ENCODE results near the gene GKN2. TPM values are rescaled to one million over a fixed set of nuclear protein-coding genes. Genes with fewer than 3 reads are reported as not detected.

Gene GKN2
- total RNA-seq, 1 experiment from 2014 or later: not detected

DNA sequence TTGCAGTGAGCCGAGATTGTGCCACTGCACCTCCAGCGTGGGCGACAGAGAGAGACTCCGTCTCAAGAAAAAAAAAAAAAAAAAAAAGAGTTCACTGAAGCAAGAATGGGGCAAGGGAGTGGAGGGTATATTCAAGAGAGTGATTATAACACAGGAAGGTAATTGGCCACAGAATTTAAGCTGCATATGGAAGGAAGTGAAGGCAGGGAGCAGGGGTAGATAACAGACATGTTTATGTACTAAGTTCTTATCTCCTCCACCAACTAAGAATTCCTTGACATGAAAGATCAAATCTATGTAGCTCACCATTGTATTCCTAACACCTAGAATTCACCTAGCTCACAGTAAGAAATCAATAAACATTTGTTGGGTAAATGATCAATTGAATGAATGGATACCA, 37.3 kb downstream of the GKN2 start:
- Histone ChIP-seq H2BK120ac (ENCODE audit: low read depth, low read length, poor library complexity, severe bottlenecking) (no peak overlapping the region), H3K18ac (ENCODE audit: insufficient read length, low read depth, low read length) (no peak overlapping the region), H3K56ac (ENCODE audit: insufficient read length, low read depth, low read length) (no peak overlapping the region), H3K23me2 (ENCODE audit: insufficient read length, low read depth, low read length, poor library complexity, severe bottlenecking) (no peaks in the 10 kb centered on the region), H3T11ph (ENCODE audit: low read length) (no peak overlapping the region), H3K79me2 (ENCODE audit: insufficient read depth, low read length) (no peaks in the 10 kb centered on the region), H4K8ac (replicated peaks; ENCODE audit: insufficient read length, low read depth, low read length) (no peak overlapping the region), H3K9ac (ENCODE audit: extremely low read depth, insufficient read length, low read length) (no peak overlapping the region), H2BK5ac (ENCODE audit: insufficient read length, low read length) (no peak overlapping the region), H3K27ac (ENCODE audit: insufficient read length, low read depth, low read length) (no peak overlapping the region), H3K27me3 (ENCODE audit: insufficient read depth, low read length) (no peaks in the 10 kb centered on the region), H3K9me3 (ENCODE audit: control insufficient read depth, low read depth, low read length) (no peaks in the 10 kb centered on the region), H3K14ac (ENCODE audit: insufficient read depth, low read length) (no peak overlapping the region), H4K91ac (ENCODE audit: insufficient read length, low read depth, low read length) (no peak overlapping the region), H2AFZ (ENCODE audit: low read length) (no peak overlapping the region), H3K4ac (ENCODE audit: low read depth, low read length) (no peak overlapping the region), H4K20me1 (ENCODE audit: control insufficient read depth, insufficient read depth, insufficient read length) (no peaks in the 10 kb centered on the region), H4K5ac (ENCODE audit: insufficient read length, low read depth, low read length) (no peak overlapping the region), H3K23ac (ENCODE audit: insufficient read length, low read depth, low read length) (no peak overlapping the region), H2BK20ac (ENCODE audit: low read depth, low read length, poor library complexity, severe bottlenecking) (no peak overlapping the region), H2BK15ac (ENCODE audit: low read depth, low read length) (no peak overlapping the region), H2BK12ac (ENCODE audit: insufficient read length, low read depth, low read length) (no peak overlapping the region), H3K4me2 (ENCODE audit: insufficient read depth, insufficient read length, low read length) (no peak overlapping the region), H2AK5ac (ENCODE audit: insufficient read length, low read length) (no peak overlapping the region), H3K79me1 (ENCODE audit: insufficient read depth, low read depth, low read length, poor library complexity, severe bottlenecking) (no peaks in the 10 kb centered on the region), H3K4me1 (ENCODE audit: insufficient read depth, low read length) (peaks cover 5% of the 10 kb centered on the region)
- peaks cover 0 to 1% of the 10 kb centered on the region in 2 experiments; a peak in 1 of 5 replicates for H3K9me3 Mint-ChIP-seq
- peaks cover 2% of the 10 kb centered on the region in 2 experiments for H3K4me1 Mint-ChIP-seq
- whole genome bisulfite sequencing (ENCODE audit: extremely low coverage, insufficient read length, low lambda C conversion rate): no CpG with 5 or more reads among the region's 4 CpGs
- TF ChIP-seq, protein P1, sequence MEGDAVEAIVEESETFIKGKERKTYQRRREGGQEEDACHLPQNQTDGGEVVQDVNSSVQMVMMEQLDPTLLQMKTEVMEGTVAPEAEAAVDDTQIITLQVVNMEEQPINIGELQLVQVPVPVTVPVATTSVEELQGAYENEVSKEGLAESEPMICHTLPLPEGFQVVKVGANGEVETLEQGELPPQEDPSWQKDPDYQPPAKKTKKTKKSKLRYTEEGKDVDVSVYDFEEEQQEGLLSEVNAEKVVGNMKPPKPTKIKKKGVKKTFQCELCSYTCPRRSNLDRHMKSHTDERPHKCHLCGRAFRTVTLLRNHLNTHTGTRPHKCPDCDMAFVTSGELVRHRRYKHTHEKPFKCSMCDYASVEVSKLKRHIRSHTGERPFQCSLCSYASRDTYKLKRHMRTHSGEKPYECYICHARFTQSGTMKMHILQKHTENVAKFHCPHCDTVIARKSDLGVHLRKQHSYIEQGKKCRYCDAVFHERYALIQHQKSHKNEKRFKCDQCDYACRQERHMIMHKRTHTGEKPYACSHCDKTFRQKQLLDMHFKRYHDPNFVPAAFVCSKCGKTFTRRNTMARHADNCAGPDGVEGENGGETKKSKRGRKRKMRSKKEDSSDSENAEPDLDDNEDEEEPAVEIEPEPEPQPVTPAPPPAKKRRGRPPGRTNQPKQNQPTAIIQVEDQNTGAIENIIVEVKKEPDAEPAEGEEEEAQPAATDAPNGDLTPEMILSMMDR (conservative IDR thresholded peaks at IDR 0.05): no peak
- no peak overlapping the region for H3K27ac Mint-ChIP-seq
- no peak overlapping the region for H3K4me3 Mint-ChIP-seq
- no peaks in the 10 kb centered on the region for H3K36me3 Mint-ChIP-seq (ENCODE audit: insufficient read depth in 1 of 3, low read depth in 3 of 3)
- no peak for DNase-seq
- no peaks in the 10 kb centered on the region for H3K27me3 Mint-ChIP-seq (ENCODE audit: low read depth)

Data from H9 (cell line).